HFF-Myc (cell line): ENCODE results near the gene AFAP1.

Experiments
- DNase-seq: peaks from one replicate; pipeline ENCODE4 v3.0.0-alpha.2; 2011; ENCODE audit warnings: low read depth; ENCODE audit errors: extremely low read depth
- H3K4me3 ChIP-seq: replicated peaks from 2 replicates; pipeline ENCODE4 v1.5.1; 2011; ENCODE audit warnings: low read depth, mild to moderate bottlenecking, control low read depth, low read length
- CTCF ChIP-seq: IDR thresholded peaks from 2 replicates; pipeline ENCODE4 v1.5.1; 2012; ENCODE audit warnings: mild to moderate bottlenecking, low read depth, low read length, control low read depth; ENCODE audit errors: missing control alignments

The AFAP1 gene

GRCh38 chr4:7808181-7808580 is 131.5 kb downstream of the AFAP1 start:
- TF ChIP-seq CTCF = no peak
- DNase-seq = no peak
- no peak overlapping the region for H3K4me3 ChIP-seq

- TF ChIP-seq CTCF = no peak
- no peak for DNase-seq
- H3K4me3 ChIP-seq = no peak overlapping the region
Measured at GRCh38 chr4:7807351-7807921, 132.2 kb downstream of the AFAP1 start.

- DNase-seq = no peak
- TF ChIP-seq CTCF = no peak
- H3K4me3 ChIP-seq = no peak overlapping the region
Measured at GRCh38 chr4:7806338-7807090, 133.1 kb downstream of the AFAP1 start.

- no peak for TF ChIP-seq CTCF
- DNase-seq = no peak
- H3K4me3 ChIP-seq = no peak overlapping the region
Measured at GRCh38 chr4:7805533-7806337, 133.9 kb downstream of the AFAP1 start.

GRCh38 chr4:7804756-7805385 is 134.8 kb downstream of the AFAP1 start:
- no peak for DNase-seq
- no peak overlapping the region for H3K4me3 ChIP-seq
- no peak for TF ChIP-seq CTCF

GRCh38 chr4:7803992-7804755 is 135.5 kb downstream of the AFAP1 start:
- peak; percentile 99 for TF ChIP-seq CTCF
- no peak for DNase-seq
- H3K4me3 ChIP-seq = no peak overlapping the region
